ENCODE results near the gene YBX1. TPM values are rescaled to one million over a fixed set of nuclear protein-coding genes. Genes with fewer than 3 reads are reported as not detected.

YBX1 gene
- total and polyA plus RNA-seq, 7 donors = 878 to 1,545 (median 1,131) TPM

DNA sequence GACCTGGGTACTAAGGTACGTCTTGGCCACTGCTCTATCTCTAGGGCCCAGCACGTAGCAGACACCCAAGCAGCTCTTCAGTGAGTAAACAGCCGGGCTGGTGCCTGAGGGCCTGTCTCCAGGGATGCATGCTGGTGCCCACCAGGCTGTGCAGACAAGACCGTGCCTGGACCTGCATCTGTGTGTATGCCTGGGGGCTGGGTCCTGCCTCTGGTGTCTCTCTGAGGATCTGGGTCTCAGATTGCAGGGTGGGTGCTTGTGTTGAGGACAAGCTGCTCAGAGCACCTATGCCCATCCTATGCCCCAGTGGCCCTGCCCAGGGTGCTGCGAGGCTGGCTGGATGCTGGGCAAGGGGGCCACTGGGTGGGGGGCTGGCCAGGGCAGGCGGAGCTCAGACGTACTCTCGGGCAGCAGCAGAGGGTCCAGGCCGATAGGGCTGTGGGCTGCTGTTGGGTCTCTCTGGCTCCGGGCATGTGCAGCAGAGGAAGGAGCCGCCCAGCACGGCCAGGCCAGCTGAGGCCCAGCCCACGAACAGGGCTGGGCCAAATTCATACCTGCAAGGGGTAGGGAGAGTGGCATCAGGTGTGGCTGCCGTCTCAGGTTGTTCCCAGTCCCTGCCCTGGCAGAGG lies 53.4 kb downstream of the YBX1 start:
- Histone ChIP-seq H3K4me1 (no peaks in the 10 kb centered on the region), H3K27me3 (ENCODE audit: insufficient read depth in 3 of 3, low read length in 2 of 3) (peaks cover 0 to 3% (median 0%) of the 10 kb centered on the region in 3 donors), H3K4me3 (no peak overlapping the region), H3K27ac (no peak overlapping the region), H3K36me3 (ENCODE audit: insufficient read depth in 1 of 2, low read depth in 1 of 2) (no peaks in the 10 kb centered on the region), H3K9me3 (no peaks in the 10 kb centered on the region)
- intact Hi-C loops (cut with DNase I) = no loop called here
- ATAC-seq = no peak
- DNase-seq = no peak
- WGBS, 3 donors = 82 to 89% (median 88%) methylated on average over 11 to 14 of the region's 14 CpGs
- TF ChIP-seq CTCF (IDR thresholded peaks at IDR 0.05) = no peak

GRCh38 chr1:42736152-42736551 lies 53.9 kb downstream of the YBX1 start:
- Histone ChIP-seq H3K27me3 (ENCODE audit: insufficient read depth in 3 of 3, low read length in 2 of 3) (peaks cover 0 to 3% (median 0%) of the 10 kb centered on the region in 3 donors), H3K4me1 (no peaks in the 10 kb centered on the region), H3K4me3 (no peak overlapping the region), H3K9me3 (no peaks in the 10 kb centered on the region), H3K36me3 (ENCODE audit: insufficient read depth in 1 of 2, low read depth in 1 of 2) (no peaks in the 10 kb centered on the region), H3K27ac (no peak overlapping the region)
- ATAC-seq (peak in 1 of 4 donors; percentile 37), DNase-seq (no peak)
- no peak for TF ChIP-seq CTCF (IDR thresholded peaks at IDR 0.05)
- 51 to 63% (median 56%) methylated on average over 4 of the region's 4 CpGs for WGBS, 3 donors
- intact Hi-C loops (cut with DNase I) = no loop called here

GRCh38 chr1:42736571-42737200 lies 54.5 kb downstream of the YBX1 start:
- Histone ChIP-seq H3K4me1 (no peaks in the 10 kb centered on the region), H3K27ac (no peak overlapping the region), H3K9me3 (no peaks in the 10 kb centered on the region), H3K36me3 (ENCODE audit: insufficient read depth in 1 of 2, low read depth in 1 of 2) (no peaks in the 10 kb centered on the region), H3K27me3 (ENCODE audit: insufficient read depth in 3 of 3, low read length in 2 of 3) (peaks cover 0 to 3% (median 0%) of the 10 kb centered on the region in 3 donors), H3K4me3 (no peak overlapping the region)
- DNase-seq (no peak), ATAC-seq (no peak)
- no peak for TF ChIP-seq CTCF (IDR thresholded peaks at IDR 0.05)
- 93 to 97% (median 95%) methylated on average over 7 to 8 of the region's 8 CpGs for WGBS, 3 donors
- intact Hi-C loops (cut with DNase I) = no loop called here

DNA sequence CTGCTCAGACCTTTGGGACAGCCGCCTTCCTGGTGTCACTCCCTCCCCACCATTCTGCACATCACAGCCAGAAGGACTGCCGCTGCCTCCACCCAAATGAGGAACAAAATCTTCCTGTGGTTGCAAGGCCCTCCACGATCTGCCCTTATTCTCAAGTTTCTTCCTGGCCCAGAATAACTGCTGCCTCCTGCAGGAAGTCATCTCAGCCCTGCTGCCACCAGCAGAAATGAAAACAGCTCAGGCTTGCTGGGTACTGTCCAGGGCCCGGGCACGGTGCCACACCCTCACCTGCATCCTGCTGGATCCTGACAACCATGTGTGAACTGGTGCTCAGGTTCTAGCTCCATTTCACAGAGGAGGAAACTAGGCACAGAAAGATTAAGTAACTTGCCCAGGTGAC lies 55.0 kb downstream of the YBX1 start:
- Histone ChIP-seq H3K4me3 (no peak overlapping the region), H3K27ac (no peak overlapping the region), H3K4me1 (no peaks in the 10 kb centered on the region), H3K27me3 (ENCODE audit: insufficient read depth in 3 of 3, low read length in 2 of 3) (peaks cover 0 to 3% (median 0%) of the 10 kb centered on the region in 3 donors), H3K36me3 (ENCODE audit: insufficient read depth in 1 of 2, low read depth in 1 of 2) (no peaks in the 10 kb centered on the region), H3K9me3 (no peaks in the 10 kb centered on the region)
- TF ChIP-seq CTCF (IDR thresholded peaks at IDR 0.05) = no peak
- ATAC-seq = no peak
- no peak for DNase-seq
- 37 to 49% (median 47%) methylated on average over 5 of the region's 5 CpGs for WGBS, 3 donors
- intact Hi-C loops (cut with DNase I) = no loop called here

All from psoas muscle (tissue), 8 donors.